Measurements from ENCODE around the gene ZCCHC24. TPM values are rescaled to one million over a fixed set of nuclear protein-coding genes. Genes with fewer than 3 reads are reported as not detected.

The ZCCHC24 gene
- polyA plus RNA-seq, 1 of the 3 experiments (the other 2 are of a cell fraction) = 15.8 TPM

DNA sequence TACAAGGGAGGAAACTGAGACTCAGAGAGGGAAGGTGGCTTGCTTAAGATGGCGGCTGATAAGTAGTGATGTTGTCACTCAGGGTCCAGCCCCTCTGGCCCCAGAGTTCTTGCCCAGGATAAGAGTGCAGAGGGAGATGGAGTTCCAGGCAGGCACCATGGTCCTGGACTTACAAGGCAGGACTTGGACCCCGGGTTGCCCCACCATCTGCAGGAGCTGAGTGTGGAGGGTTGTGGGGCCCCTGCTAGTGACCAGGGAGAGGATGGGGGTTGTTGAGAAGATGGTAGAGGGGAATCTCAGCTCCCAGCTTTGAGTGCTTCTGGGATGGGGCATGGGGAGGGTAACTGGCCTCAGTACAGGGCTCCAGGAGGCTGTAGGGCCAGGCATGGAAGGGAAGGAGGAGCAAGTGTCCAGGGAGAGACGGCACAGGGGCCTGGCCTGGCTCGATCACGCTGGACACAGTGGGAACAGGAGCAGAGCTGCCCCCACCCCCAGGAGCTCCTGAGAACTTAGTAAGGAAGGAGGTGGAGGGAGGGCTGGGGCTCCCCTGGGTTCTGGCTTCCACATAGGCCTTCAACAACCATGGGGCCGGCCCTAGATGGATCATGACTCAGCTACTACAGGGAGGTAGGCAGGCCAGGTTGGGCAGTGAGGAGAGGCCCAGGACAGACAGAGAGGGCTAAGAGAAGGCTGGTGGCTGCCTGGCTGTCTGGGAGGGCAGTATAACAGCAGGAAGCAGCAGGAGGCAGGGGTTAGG, 69.9 kb downstream of the ZCCHC24 start:
- no peak overlapping the region for H3K27ac ChIP-seq (ENCODE audit: low read depth in 2 of 2, low read length in 1 of 2)
- no peaks in the 10 kb centered on the region for H3K9me3 ChIP-seq
- 88% methylated on average over 5 of the region's 6 CpGs for WGBS (ENCODE audit: low lambda C conversion rate)
- no peak for DNase-seq
- POLR2A ChIA-PET = no interaction called here
- peaks cover 7 to 11% of the 10 kb centered on the region in 2 experiments; a peak in 2 of 4 replicates for H3K4me1 ChIP-seq (ENCODE audit: control insufficient read depth in 1 of 2, insufficient read depth in 2 of 2, low read depth in 1 of 2, low read length in 1 of 2)
- no peaks in the 10 kb centered on the region for H3K36me3 ChIP-seq (replicated peaks in 1 of 2; ENCODE audit: control insufficient read depth in 1 of 2, insufficient read depth in 2 of 2, low read length in 1 of 2)
- CTCF ChIA-PET = interaction anchor here (0.7 to 5.7 kb wide), 17 partner anchors 13 to 672 kb away, joined by 3 to 99 read pairs (median 10); partner anchors contain the start of gene PPIF
- no peak overlapping the region for H3K4me3 ChIP-seq (ENCODE audit: low read depth in 2 of 2, low read length in 1 of 2)
- no peaks in the 10 kb centered on the region for H3K9me2 ChIP-seq
- H3K9ac ChIP-seq = no peak overlapping the region
- H3K27me3 ChIP-seq (ENCODE audit: insufficient read depth) = no peaks in the 10 kb centered on the region
- no peak overlapping the region for H3K4me2 ChIP-seq
- H2AFZ ChIP-seq (ENCODE audit: low read depth) = peak overlapping the region; percentile 48; the same call in 1 of the 2 replicates
- H4K20me1 ChIP-seq (ENCODE audit: insufficient read depth) = no peaks in the 10 kb centered on the region
- H3F3A ChIP-seq (replicated peaks; ENCODE audit: insufficient read depth) = peaks cover 13% of the 10 kb centered on the region
- no peaks in the 10 kb centered on the region for H3K79me2 ChIP-seq (ENCODE audit: insufficient read depth)
- TF ChIP-seq, protein P1, sequence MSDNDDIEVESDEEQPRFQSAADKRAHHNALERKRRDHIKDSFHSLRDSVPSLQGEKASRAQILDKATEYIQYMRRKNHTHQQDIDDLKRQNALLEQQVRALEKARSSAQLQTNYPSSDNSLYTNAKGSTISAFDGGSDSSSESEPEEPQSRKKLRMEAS (IDR thresholded peaks at IDR 0.05; ENCODE audit: low read depth) = 0 out of 2 replicates have a peak, but pooled peaks have one; percentile 20
- peak; percentile 22; the same call in 1 of the 2 replicates for TF ChIP-seq TAF1 (IDR thresholded peaks at IDR 0.05; ENCODE audit: borderline replicate concordance, low read depth, low read length)
- TF ChIP-seq EZH2phosphoT487 (IDR thresholded peaks at IDR 0.05; ENCODE audit: borderline replicate concordance, low read depth) = no peak
- no peak for TF ChIP-seq GABPA (IDR thresholded peaks at IDR 0.05; ENCODE audit: low read depth)
- TF ChIP-seq, protein P2, sequence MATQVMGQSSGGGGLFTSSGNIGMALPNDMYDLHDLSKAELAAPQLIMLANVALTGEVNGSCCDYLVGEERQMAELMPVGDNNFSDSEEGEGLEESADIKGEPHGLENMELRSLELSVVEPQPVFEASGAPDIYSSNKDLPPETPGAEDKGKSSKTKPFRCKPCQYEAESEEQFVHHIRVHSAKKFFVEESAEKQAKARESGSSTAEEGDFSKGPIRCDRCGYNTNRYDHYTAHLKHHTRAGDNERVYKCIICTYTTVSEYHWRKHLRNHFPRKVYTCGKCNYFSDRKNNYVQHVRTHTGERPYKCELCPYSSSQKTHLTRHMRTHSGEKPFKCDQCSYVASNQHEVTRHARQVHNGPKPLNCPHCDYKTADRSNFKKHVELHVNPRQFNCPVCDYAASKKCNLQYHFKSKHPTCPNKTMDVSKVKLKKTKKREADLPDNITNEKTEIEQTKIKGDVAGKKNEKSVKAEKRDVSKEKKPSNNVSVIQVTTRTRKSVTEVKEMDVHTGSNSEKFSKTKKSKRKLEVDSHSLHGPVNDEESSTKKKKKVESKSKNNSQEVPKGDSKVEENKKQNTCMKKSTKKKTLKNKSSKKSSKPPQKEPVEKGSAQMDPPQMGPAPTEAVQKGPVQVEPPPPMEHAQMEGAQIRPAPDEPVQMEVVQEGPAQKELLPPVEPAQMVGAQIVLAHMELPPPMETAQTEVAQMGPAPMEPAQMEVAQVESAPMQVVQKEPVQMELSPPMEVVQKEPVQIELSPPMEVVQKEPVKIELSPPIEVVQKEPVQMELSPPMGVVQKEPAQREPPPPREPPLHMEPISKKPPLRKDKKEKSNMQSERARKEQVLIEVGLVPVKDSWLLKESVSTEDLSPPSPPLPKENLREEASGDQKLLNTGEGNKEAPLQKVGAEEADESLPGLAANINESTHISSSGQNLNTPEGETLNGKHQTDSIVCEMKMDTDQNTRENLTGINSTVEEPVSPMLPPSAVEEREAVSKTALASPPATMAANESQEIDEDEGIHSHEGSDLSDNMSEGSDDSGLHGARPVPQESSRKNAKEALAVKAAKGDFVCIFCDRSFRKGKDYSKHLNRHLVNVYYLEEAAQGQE (IDR thresholded peaks at IDR 0.05; ENCODE audit: low read depth, low read length) = no peak

DNA sequence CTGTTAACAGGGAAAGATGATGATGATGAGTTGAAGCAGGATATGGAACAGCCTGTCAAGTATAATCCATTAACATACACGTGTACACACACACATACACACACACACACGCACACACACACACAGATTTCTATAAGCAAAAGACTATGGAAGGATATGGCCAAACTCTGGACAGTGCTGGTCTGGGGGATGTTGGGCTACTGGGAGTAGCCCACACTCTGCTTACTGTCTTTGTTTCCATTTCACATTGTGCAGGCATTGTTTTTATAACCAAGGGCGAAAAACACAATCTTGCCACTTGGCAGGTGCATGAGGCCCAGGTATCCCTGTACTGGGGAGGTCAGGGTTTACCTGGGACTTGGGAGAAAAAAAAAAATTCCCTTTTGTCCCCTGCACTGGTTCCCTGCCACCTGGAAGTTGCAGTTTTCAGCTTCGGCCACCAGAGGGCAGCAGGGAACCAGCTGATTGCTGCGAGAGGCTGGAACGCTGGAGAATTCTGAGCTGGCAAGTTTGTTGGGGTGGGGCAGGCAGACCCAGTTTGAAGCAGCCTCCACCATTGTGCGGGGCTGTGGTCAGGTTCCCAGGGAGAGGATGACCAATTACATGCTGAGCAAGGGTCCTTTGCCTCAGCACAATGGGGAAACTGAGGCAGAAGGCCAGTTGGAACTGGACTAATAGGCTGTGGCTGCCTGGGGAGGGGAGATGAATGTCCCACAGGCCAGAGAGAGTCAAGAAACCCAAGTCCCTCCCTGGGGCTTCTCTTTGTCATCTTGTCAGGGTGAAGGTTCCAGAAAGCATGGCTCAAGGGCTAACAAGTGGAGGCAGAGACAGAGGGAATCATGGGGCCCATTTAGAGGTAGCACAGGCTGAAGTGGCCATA, 70.9 kb downstream of the ZCCHC24 start:
- ChIA-PET POLR2A (interaction anchor here (0.7 kb wide), 1 partner anchor 74 kb away, joined by 4 read pairs; no protein-coding TSS in a partner anchor), CTCF (interaction anchor here (0.6 to 5.7 kb wide), 58 partner anchors 9 to 1080 kb away, joined by 3 to 99 read pairs (median 5); partner anchors contain the start of genes PPIF and ZCCHC24)
- 0% methylated on average over 7 of the region's 7 CpGs for WGBS (ENCODE audit: low lambda C conversion rate)
- Histone ChIP-seq H3K9me3 (no peaks in the 10 kb centered on the region), H3K36me3 (replicated peaks in 1 of 2; ENCODE audit: control insufficient read depth in 1 of 2, insufficient read depth in 2 of 2, low read length in 1 of 2) (no peaks in the 10 kb centered on the region), H3F3A (replicated peaks; ENCODE audit: insufficient read depth) (peaks cover 13% of the 10 kb centered on the region), H3K27me3 (ENCODE audit: insufficient read depth) (no peaks in the 10 kb centered on the region), H3K27ac (ENCODE audit: low read depth in 2 of 2, low read length in 1 of 2) (no peak overlapping the region), H4K20me1 (ENCODE audit: insufficient read depth) (no peaks in the 10 kb centered on the region), H3K9ac (no peak overlapping the region), H2AFZ (ENCODE audit: low read depth) (no peak overlapping the region; the same call in 1 of the 2 replicates), H3K79me2 (ENCODE audit: insufficient read depth) (no peaks in the 10 kb centered on the region), H3K9me2 (no peaks in the 10 kb centered on the region), H3K4me2 (no peak overlapping the region), H3K4me3 (ENCODE audit: low read depth in 2 of 2, low read length in 1 of 2) (no peak overlapping the region), H3K4me1 (ENCODE audit: control insufficient read depth in 1 of 2, insufficient read depth in 2 of 2, low read depth in 1 of 2, low read length in 1 of 2) (peaks cover 7% of the 10 kb centered on the region in 2 experiments; a peak in 2 of 4 replicates)
- DNase-seq = peak; percentile 84
- TF ChIP-seq SIN3A (IDR thresholded peaks at IDR 0.05; ENCODE audit: borderline replicate concordance, low read depth, low read length) (no peak), EP300 (IDR thresholded peaks at IDR 0.05; ENCODE audit: borderline replicate concordance in 1 of 2, low read depth in 1 of 2, low read length in 1 of 2) (no peak), RAD21 (IDR thresholded peaks at IDR 0.05; ENCODE audit: low read length) (peak; percentile 99), SMC3 (IDR thresholded peaks at IDR 0.05; ENCODE audit: low read depth, low read length) (peak; percentile 98), TCF12 (IDR thresholded peaks at IDR 0.05) (no peak), POLR2AphosphoS5 (IDR thresholded peaks at IDR 0.05; ENCODE audit: low read depth, low read length) (no peak), CHD2 (IDR thresholded peaks at IDR 0.05; ENCODE audit: low read length, partially characterized antibody) (peak; percentile 39), YY1 (IDR thresholded peaks at IDR 0.05; ENCODE audit: low read depth) (no peak)
- TF ChIP-seq, protein P1 (IDR thresholded peaks at IDR 0.05; ENCODE audit: low read depth) = no peak
- TF ChIP-seq, protein P3, sequence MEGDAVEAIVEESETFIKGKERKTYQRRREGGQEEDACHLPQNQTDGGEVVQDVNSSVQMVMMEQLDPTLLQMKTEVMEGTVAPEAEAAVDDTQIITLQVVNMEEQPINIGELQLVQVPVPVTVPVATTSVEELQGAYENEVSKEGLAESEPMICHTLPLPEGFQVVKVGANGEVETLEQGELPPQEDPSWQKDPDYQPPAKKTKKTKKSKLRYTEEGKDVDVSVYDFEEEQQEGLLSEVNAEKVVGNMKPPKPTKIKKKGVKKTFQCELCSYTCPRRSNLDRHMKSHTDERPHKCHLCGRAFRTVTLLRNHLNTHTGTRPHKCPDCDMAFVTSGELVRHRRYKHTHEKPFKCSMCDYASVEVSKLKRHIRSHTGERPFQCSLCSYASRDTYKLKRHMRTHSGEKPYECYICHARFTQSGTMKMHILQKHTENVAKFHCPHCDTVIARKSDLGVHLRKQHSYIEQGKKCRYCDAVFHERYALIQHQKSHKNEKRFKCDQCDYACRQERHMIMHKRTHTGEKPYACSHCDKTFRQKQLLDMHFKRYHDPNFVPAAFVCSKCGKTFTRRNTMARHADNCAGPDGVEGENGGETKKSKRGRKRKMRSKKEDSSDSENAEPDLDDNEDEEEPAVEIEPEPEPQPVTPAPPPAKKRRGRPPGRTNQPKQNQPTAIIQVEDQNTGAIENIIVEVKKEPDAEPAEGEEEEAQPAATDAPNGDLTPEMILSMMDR (IDR thresholded peaks at IDR 0.05) = peak; percentile 91
- TF ChIP-seq, protein P4, sequence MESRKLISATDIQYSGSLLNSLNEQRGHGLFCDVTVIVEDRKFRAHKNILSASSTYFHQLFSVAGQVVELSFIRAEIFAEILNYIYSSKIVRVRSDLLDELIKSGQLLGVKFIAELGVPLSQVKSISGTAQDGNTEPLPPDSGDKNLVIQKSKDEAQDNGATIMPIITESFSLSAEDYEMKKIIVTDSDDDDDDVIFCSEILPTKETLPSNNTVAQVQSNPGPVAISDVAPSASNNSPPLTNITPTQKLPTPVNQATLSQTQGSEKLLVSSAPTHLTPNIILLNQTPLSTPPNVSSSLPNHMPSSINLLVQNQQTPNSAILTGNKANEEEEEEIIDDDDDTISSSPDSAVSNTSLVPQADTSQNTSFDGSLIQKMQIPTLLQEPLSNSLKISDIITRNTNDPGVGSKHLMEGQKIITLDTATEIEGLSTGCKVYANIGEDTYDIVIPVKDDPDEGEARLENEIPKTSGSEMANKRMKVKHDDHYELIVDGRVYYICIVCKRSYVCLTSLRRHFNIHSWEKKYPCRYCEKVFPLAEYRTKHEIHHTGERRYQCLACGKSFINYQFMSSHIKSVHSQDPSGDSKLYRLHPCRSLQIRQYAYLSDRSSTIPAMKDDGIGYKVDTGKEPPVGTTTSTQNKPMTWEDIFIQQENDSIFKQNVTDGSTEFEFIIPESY (IDR thresholded peaks at IDR 0.05; ENCODE audit: borderline replicate concordance, low read depth) = no peak

Data from SK-N-SH (cell line).